Nephron (organoid): ENCODE data around the gene GADD45A.
A peak's percentile ranks its signal among the peaks of the same experiment; 100 is the strongest.

Experiments used
- H3K27ac Mint-ChIP-seq, 3 experiments: 2 replicates each; pipeline ENCODE4 v1.8.0; 2020; ENCODE audit warnings: mixed read lengths in 3 of 3, mild to moderate bottlenecking in 2 of 3, moderate library complexity in 1 of 3
- H3K27me3 Mint-ChIP-seq: 2 replicates; pipeline ENCODE4 v1.8.0; 2021; ENCODE audit warnings: low read depth, mild to moderate bottlenecking, moderate library complexity, mixed read lengths
- H3K36me3 Mint-ChIP-seq: 2 replicates; pipeline ENCODE4 v1.8.0; 2020; ENCODE audit warnings: low read depth, mixed read lengths
- H3K4me1 Mint-ChIP-seq: 2 replicates; pipeline ENCODE4 v1.8.0; 2020; ENCODE audit warnings: mixed read lengths
- H3K4me3 Mint-ChIP-seq, 3 experiments: 2 replicates each; pipeline ENCODE4 v1.8.0; 2020; ENCODE audit warnings: mild to moderate bottlenecking in 3 of 3, mixed read lengths in 3 of 3, moderate library complexity in 2 of 3
- H3K9me3 Mint-ChIP-seq: 2 replicates; pipeline ENCODE4 v1.8.0; 2020; ENCODE audit warnings: mixed read lengths
- CTCF ChIP-seq, 3 experiments: fragments of 200-600 bp; sonication (generic); IDR thresholded peaks; one replicate each; pipeline ENCODE4 v1.5.0; 2021; ENCODE audit warnings: antibody characterized with exemption in 3 of 3; ENCODE audit not compliant: unreplicated experiment in 3 of 3

GADD45A gene

DNA sequence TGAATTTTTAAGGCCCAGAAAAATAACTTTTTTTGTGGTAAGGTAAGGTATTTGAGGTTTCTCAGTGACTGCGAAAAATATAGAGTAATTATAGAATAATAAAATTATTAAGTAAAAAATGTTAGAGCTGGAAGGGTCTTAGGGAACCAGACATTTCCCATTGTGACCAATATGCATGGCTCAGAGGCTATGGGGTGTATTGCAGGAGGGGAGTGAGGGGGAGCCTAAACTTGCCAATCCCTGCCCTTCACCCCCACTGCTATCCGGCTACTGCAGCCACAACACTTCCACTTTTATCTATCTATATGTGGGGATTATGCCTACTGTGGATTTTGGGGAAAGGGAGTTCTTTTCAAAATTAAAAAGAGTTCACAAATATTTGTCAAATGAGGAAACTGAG is 7.6 kb upstream of the GADD45A start:
- peak overlapping the region; percentile 24 to 98 (median 26) for H3K27ac Mint-ChIP-seq
- H3K4me3 Mint-ChIP-seq = no peak overlapping the region
- H3K9me3 Mint-ChIP-seq = no peaks in the 10 kb centered on the region
- no peak for TF ChIP-seq CTCF (IDR thresholded peaks at IDR 0.05; ENCODE audit: unreplicated experiment in 3 of 3)
- peaks cover 45% of the 10 kb centered on the region for H3K4me1 Mint-ChIP-seq
- no peaks in the 10 kb centered on the region for H3K36me3 Mint-ChIP-seq
- no peaks in the 10 kb centered on the region for H3K27me3 Mint-ChIP-seq

DNA sequence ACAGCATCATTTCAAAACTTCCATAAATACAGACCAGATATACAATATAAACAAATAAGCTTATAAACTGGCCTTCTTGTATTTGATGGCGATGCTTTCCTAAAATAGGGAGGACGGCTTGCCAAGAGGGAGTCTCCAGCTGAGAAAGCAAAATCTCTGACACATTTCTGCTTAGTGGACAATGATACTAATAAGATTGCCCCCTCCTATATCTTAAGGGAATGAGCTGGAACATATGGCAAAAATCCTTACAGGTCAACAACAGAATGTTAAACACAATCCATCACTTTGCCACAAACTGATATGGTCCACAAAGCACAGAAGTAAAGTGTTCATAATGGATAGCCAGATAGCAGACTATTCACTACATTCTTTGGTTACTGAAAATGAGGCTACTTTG is 7.1 kb upstream of the GADD45A start:
- Mint-ChIP-seq H3K9me3 (no peaks in the 10 kb centered on the region), H3K27ac (peak overlapping the region; percentile 24 to 98 (median 26)), H3K4me3 (no peak overlapping the region), H3K36me3 (no peaks in the 10 kb centered on the region), H3K4me1 (peaks cover 45% of the 10 kb centered on the region), H3K27me3 (no peaks in the 10 kb centered on the region)
- no peak for TF ChIP-seq CTCF (IDR thresholded peaks at IDR 0.05; ENCODE audit: unreplicated experiment in 3 of 3)

GRCh38 chr1:67679691-67680090 is 5.3 kb upstream of the GADD45A start:
- Mint-ChIP-seq H3K36me3 (no peaks in the 10 kb centered on the region), H3K27me3 (no peaks in the 10 kb centered on the region), H3K27ac (peak overlapping the region; percentile 14 to 84 (median 83)), H3K9me3 (no peaks in the 10 kb centered on the region), H3K4me1 (peaks cover 45% of the 10 kb centered on the region), H3K4me3 (no peak overlapping the region)
- TF ChIP-seq CTCF (IDR thresholded peaks at IDR 0.05; ENCODE audit: unreplicated experiment in 3 of 3) = no peak

DNA sequence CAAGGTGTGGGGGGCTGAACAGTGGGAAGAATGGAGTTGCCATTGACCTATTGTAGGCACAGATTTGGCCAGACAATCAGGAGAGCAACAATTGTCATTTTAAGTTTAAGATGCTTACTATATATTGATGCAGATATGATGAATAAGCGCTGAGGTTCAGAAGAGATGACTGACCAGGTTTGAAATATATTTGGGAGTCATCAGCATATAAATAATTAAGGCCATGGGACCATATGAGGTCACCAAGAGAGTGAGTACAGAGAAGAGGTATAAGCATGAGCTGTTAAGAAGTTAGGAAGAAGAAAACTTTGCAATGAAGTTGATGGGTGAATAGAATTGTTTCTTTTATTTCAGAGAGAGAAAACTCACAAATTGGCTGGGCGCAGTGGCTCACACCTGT is 4.5 kb upstream of the GADD45A start:
- Mint-ChIP-seq H3K4me3 (no peak overlapping the region), H3K27ac (peak overlapping the region; percentile 14 to 84 (median 83)), H3K9me3 (no peaks in the 10 kb centered on the region), H3K27me3 (peaks cover 3% of the 10 kb centered on the region), H3K4me1 (peaks cover 40% of the 10 kb centered on the region), H3K36me3 (peaks cover 4% of the 10 kb centered on the region)
- no peak for TF ChIP-seq CTCF (IDR thresholded peaks at IDR 0.05; ENCODE audit: unreplicated experiment in 3 of 3)

DNA sequence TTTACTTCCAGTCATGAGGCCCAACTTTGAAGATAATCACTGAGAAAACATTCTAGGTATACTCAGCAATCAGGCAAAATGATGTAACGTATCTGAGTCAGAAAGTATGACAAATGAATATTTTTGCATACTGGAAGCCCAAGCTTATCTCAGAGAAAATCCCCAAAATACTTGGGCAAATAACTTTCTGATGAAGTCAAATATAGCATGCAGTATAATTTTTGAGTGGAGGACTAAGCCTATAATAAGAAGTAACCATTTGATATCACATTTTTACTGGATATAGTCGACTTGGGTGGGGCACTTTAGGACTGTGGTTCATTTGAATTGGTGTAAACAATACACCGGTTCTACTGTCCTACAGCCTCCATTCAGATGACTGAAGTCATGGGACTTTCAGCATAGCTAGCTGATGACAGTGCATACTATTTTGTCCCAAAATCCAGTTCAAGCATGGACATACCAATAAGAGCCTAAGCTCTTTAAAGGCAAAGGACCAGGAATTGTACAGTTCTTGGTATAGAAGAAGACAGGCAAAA is 2.3 kb upstream of the GADD45A start:
- peaks cover 39% of the 10 kb centered on the region for H3K4me1 Mint-ChIP-seq
- peak overlapping the region in 1 of 3 experiments; percentile 67 for H3K27ac Mint-ChIP-seq
- H3K9me3 Mint-ChIP-seq = no peaks in the 10 kb centered on the region
- peaks cover 3% of the 10 kb centered on the region for H3K27me3 Mint-ChIP-seq
- peaks cover 16% of the 10 kb centered on the region for H3K36me3 Mint-ChIP-seq
- no peak overlapping the region for H3K4me3 Mint-ChIP-seq
- no peak for TF ChIP-seq CTCF (IDR thresholded peaks at IDR 0.05; ENCODE audit: unreplicated experiment in 3 of 3)

GRCh38 chr1:67683316-67683715 is 1.7 kb upstream of the GADD45A start:
- Mint-ChIP-seq H3K27me3 (peaks cover 3% of the 10 kb centered on the region), H3K9me3 (no peaks in the 10 kb centered on the region), H3K27ac (peak overlapping the region; percentile 70 to 98 (median 95)), H3K36me3 (peaks cover 20% of the 10 kb centered on the region), H3K4me3 (peak overlapping the region; percentile 36 to 98 (median 94)), H3K4me1 (peaks cover 36% of the 10 kb centered on the region)
- TF ChIP-seq CTCF (IDR thresholded peaks at IDR 0.05; ENCODE audit: unreplicated experiment in 3 of 3) = no peak
